HG03432 (cell line): ENCODE data around the gene SCUBE2.
"Not testable (repeated sequence)": the region's sequence is repeated elsewhere in the genome, so short reads cannot be mapped to it uniquely, and the experiment has no call there.

Source experiments
- ATAC-seq: cut with Tn5 transposase; IDR thresholded peaks from one replicate; pipeline ENCODE4 v1.9.1; 2021; ENCODE audit warnings: mild to moderate bottlenecking, moderate library complexity; ENCODE audit not compliant: unreplicated experiment

SCUBE2 gene

GRCh38 chr11:9014826-9015225, 76.6 kb downstream of the SCUBE2 start:
- ATAC-seq: no peak

- no peak for ATAC-seq
These were observed 78.0 kb downstream of the SCUBE2 start for GRCh38 chr11:9013373-9013772.

- not testable (repeated sequence) for ATAC-seq
These were observed 81.9 kb downstream of the SCUBE2 start for GRCh38 chr11:9009538-9009937.

DNA sequence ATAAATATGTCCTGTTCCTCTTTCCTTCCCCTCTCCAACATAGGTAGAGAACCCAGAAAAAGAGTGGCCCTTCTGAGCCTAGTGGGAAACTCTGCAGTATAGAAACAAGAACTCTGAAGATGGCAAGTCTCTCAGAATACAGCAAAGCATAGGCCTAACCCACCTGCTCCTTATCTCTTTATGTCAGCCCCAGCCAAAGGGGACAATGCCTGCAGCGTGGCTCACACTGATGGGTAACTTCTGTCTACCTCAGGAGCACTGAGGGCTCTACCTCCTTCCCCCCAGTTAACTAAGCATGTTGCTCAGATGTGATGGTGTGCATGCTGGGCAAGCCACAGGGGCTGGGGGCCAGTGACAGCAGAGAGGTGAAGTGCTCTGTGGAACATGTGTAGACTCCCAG, 82.7 kb downstream of the SCUBE2 start:
- ATAC-seq: no peak

DNA sequence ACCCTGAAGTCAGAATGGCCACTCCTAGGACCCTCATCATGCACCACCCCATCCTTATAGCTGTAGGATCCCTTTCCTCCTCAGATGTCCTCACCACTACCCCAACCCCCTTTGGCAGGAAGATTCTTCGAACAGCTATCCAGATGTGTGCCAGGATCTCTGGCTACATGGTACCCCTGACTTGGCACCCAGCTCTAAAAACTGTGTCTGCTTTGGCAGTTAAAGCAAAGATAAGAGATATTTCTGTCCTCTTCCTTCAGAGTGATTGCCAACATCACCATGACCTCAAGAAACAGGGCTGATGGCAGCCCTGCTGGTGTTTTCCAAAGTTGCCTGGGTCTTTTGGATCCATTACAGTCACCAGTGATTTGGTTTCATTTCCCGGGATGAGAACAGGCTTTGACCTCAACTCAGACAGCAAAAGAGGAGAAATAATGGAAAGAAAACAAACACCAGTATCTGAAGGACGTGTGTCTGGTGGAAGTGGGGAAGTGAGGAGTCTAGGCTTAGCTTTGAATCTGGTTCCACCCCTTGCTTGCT, 83.3 kb downstream of the SCUBE2 start:
- ATAC-seq: no peak

DNA sequence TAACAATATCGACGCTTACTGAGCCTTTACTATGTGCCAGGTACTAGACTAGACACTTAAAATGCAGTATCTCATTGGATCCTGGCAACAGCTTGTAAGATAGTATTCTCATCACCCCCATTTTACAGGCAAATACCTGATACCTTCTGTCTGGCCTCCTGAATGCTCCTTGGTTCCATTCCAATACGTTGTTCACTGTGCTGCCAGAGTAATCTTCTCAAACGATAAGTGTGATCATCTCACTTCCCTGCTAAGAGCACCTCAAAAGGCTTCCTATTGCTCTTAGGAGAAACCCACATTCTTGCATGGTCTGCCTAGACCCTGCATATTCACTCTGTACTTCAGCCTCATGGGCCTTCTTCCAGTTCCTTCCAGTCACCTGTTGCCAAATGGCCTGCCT, 86.3 kb downstream of the SCUBE2 start:
- no peak for ATAC-seq

DNA sequence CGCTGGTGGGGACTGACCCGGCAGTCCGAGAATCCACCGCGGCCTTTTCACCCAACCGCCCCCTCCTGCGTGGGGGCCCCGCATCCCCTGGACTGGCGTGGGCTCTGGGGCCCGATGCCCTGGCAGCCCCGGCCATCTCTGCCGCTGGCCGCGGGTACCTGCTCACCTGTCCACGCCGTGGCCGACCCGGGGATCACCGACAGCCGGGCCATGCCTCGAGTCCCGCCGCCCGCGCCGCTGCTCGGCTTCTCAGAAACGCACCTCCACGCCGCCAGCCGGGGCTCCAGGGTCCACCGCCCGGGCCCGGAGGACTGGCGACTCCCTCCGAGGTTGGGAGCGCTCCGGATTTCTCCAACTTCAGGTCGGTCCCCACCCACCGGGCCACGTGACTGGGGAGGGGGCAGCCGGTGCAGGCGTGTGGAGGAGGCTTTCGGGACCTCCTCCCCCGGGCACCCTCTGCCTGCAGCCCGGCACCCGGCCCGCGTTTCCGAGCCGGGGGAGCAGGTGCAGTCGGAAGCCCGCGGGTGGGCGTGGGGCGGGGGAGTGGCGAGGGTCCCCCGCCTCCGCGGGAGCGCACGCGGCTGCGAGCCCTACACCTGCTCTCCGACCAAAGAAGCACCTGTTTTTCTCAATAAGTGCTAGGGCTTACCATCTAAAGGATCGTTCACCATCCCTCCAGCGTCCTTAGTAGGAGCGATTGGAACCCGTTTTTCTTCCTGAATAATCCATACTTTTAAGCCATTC, 87.0 kb downstream of the SCUBE2 start:
- ATAC-seq: peak; percentile 26

DNA sequence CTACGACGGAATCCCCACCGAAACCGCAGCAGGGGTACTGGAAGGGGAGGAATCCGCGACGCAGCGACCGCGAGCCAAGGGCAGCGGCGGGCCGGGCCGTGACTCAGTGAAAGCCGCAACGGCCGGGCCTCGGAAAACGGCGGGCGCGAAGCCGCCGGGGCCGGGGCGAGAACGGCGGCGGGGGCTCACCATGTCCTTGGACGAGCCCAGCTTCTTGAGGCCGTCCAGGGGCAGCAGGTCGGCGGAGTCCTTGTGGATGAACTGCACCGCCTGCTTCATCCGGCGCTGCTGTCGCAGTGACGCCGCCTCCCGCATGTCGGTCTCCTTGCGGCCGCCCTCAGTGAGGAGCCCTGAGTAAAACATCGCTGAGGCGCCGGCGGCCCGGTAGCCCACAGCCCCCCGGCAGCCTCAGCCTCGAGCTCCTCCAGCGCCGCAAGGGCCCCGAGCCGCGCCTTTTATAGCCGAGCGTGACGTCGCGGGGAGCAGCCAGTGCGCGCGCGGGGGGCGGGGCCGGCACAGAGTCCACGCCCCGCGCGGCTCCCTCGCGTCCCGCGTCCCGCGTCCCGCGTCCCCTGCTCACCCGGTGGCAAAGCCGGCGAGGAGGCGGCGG, 87.7 kb downstream of the SCUBE2 start, which contains the start of gene NRIP3:
TSS of gene NRIP3 (minus strand) at position 429 of the 610 bp plus-strand sequence. CDS start at position 363, 66 bp downstream.
- ATAC-seq: peak; percentile 51

GRCh38 chr11:9002920-9003572, 88.4 kb downstream of the SCUBE2 start:
- ATAC-seq: no peak

GRCh38 chr11:9001736-9002135, 89.7 kb downstream of the SCUBE2 start:
- ATAC-seq: no peak

GRCh38 chr11:8998017-8998416, 93.4 kb downstream of the SCUBE2 start:
- no peak for ATAC-seq

DNA sequence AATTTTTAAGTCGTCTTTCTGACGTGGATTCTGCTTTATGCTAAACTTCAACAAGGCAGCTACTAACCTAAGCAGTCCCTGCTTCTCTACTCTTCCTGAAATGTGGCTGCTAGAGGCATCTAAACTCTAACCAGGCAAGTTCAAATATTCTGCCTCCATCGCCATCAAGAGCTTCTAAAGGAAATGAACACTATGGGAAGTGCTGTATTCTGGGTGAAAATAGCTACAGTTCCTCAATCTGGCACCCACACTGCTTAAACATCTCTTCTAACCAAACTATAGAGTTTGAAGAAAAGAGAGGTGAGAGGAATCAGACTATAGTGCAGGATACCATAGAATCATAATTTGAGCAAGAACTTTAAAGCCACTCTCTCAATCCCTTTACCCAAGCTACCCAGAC, 93.9 kb downstream of the SCUBE2 start:
- no peak for ATAC-seq

- no peak for ATAC-seq
These were observed 101.9 kb downstream of the SCUBE2 start for GRCh38 chr11:8989453-8989852.

DNA sequence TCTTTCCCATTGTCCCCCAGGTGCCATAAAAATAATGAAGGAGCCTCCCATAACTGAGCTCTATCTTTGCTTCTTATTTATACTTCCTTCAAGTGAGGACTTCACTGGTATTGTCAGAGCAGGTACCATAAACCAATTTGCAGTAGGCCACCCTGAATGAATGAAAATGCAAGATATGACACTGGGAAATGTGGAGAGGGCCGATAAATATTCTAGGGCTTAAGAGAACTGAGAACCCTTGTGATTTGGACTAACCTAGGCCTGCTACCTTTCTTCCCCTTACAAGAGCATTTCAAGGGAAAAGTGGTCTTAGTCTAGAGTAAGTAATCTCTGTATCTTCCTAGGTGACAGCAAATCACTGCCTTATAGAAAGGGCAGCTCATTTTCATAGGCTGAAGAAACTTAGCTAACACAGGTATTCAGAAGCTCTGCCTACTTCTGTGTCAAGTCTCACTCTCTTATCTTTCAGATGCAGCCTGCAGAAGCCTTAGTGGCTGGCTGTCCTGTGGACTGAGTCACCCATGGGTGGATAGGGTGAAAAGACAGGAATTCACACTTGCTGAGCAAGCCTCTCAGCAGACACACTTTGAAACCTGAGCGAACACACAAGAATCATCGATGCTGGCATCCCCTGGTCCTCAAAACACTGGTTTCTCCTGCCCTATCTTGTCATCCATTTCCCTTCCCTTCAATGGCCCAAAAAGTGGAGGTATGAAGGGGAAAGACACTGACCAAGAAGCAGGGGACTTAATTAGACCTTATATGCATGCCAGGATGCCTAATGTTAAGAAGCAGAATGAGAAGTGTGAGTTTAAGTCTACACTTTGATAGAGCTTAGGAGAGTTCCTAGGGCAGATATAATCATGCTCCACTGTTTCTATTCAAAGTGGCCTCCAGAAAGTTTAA, 102.8 kb downstream of the SCUBE2 start:
- no peak for ATAC-seq

DNA sequence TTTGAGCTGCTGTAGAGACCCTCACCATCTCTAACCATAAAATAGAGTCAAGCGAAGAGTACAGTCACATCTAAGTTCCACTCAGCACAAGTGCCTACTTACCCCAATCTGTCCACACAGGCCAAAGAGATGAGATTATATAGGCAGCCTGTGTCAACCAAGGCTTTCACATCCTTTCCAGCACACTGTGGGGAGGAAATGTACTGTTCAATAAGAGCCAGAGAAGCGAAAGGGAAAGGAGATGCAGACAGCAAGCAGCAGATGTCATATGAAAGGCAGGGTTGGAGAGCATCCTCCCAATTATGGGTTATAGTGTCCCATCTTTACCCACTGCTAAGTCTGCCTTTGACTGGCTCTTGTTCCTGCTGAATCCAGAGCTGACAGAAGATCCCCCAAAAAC, 104.0 kb downstream of the SCUBE2 start:
- ATAC-seq: no peak

- ATAC-seq: not testable (repeated sequence)
These were observed 104.6 kb downstream of the SCUBE2 start for GRCh38 chr11:8986772-8987171.

GRCh38 chr11:8985462-8985861, 105.9 kb downstream of the SCUBE2 start:
- ATAC-seq: no peak

- ATAC-seq: no peak
These were observed 107.8 kb downstream of the SCUBE2 start for GRCh38 chr11:8983552-8983951.

DNA sequence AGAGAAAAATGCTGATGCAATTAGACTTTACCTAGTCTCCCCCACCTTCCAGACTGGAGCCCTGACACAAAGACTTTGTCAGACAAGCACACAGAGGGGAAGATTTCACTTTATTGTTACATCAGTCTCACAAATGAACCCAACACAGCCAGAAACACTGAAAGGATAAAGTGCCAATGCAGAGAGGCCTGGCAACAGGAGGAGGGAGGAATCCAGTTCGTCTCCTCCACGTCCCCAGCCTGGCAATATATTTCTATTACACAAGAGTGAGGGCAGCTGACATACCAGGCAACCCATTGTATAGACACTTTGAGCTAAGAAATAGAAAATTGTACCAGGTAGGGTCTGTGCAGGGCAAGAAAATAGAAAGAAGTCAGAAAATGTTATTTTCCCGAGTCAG, 110.9 kb downstream of the SCUBE2 start:
- no peak for ATAC-seq

- not testable (repeated sequence) for ATAC-seq
These were observed 112.0 kb downstream of the SCUBE2 start for GRCh38 chr11:8979365-8979764.

GRCh38 chr11:8973121-8973520, 118.3 kb downstream of the SCUBE2 start:
- ATAC-seq: no peak
